ENCODE results near the gene TUBGCP3. TPM values are rescaled to one million over a fixed set of nuclear protein-coding genes. Genes with fewer than 3 reads are reported as not detected.

The TUBGCP3 gene
- total RNA-seq, 1 experiment from 2014 or later, result 37.3 TPM

- Histone ChIP-seq H4K91ac (ENCODE audit: insufficient read length, low read depth, low read length) (no peak overlapping the region), H2BK5ac (ENCODE audit: insufficient read length, low read length) (no peak overlapping the region), H3T11ph (ENCODE audit: low read length) (no peak overlapping the region), H2BK20ac (ENCODE audit: low read depth, low read length, poor library complexity, severe bottlenecking) (no peak overlapping the region), H3K79me1 (ENCODE audit: insufficient read depth, low read depth, low read length, poor library complexity, severe bottlenecking) (no peaks in the 10 kb centered on the region), H3K23ac (ENCODE audit: insufficient read length, low read depth, low read length) (no peak overlapping the region), H2BK120ac (ENCODE audit: low read depth, low read length, poor library complexity, severe bottlenecking) (no peak overlapping the region), H3K9ac (ENCODE audit: extremely low read depth, insufficient read length, low read length) (no peak overlapping the region), H2BK12ac (ENCODE audit: insufficient read length, low read depth, low read length) (no peak overlapping the region), H3K4me1 (ENCODE audit: insufficient read depth, low read length) (no peaks in the 10 kb centered on the region), H3K18ac (ENCODE audit: insufficient read length, low read depth, low read length) (no peak overlapping the region), H3K14ac (ENCODE audit: insufficient read depth, low read length) (no peak overlapping the region), H4K8ac (replicated peaks; ENCODE audit: insufficient read length, low read depth, low read length) (no peak overlapping the region), H3K27ac (ENCODE audit: insufficient read length, low read depth, low read length) (no peak overlapping the region), H3K27me3 (ENCODE audit: insufficient read depth, low read length) (no peaks in the 10 kb centered on the region), H3K56ac (ENCODE audit: insufficient read length, low read depth, low read length) (no peak overlapping the region), H3K9me3 (ENCODE audit: control insufficient read depth, low read depth, low read length) (no peaks in the 10 kb centered on the region), H3K4ac (ENCODE audit: low read depth, low read length) (no peak overlapping the region), H3K4me2 (ENCODE audit: insufficient read depth, insufficient read length, low read length) (no peak overlapping the region), H4K5ac (ENCODE audit: insufficient read length, low read depth, low read length) (no peak overlapping the region), H2AFZ (ENCODE audit: low read length) (no peak overlapping the region), H3K79me2 (ENCODE audit: insufficient read depth, low read length) (no peaks in the 10 kb centered on the region), H2AK5ac (ENCODE audit: insufficient read length, low read length) (no peak overlapping the region), H2BK15ac (ENCODE audit: low read depth, low read length) (no peak overlapping the region), H3K23me2 (ENCODE audit: insufficient read length, low read depth, low read length, poor library complexity, severe bottlenecking) (no peaks in the 10 kb centered on the region), H4K20me1 (ENCODE audit: control insufficient read depth, insufficient read depth, insufficient read length) (no peaks in the 10 kb centered on the region)
- DNase-seq, result no peak
- TF ChIP-seq CTCF (conservative IDR thresholded peaks at IDR 0.05), result no peak
- Mint-ChIP-seq H3K4me3 (no peak overlapping the region), H3K36me3 (ENCODE audit: insufficient read depth in 1 of 3, low read depth in 3 of 3) (peaks cover 6 to 25% (median 22%) of the 10 kb centered on the region in 3 experiments; a peak in 6 of 7 replicates), H3K27ac (peak overlapping the region in 2 of 3 experiments; percentile 55 to 83; a peak in 3 of 7 replicates), H3K9me3 (no peaks in the 10 kb centered on the region), H3K4me1 (peaks cover 10 to 11% of the 10 kb centered on the region in 2 experiments), H3K27me3 (ENCODE audit: low read depth) (no peaks in the 10 kb centered on the region)
- no CpG with 5 or more reads among the region's 10 CpGs for WGBS (ENCODE audit: extremely low coverage, insufficient read length, low lambda C conversion rate)
These were observed 76.8 kb downstream of the TUBGCP3 start for GRCh38 chr13:112510987-112511685.

Data from H9 (cell line).